MV-4-11 (cell line): Measurements from ENCODE around the gene MPV17.
A peak's percentile ranks its signal among the peaks of the same experiment; 100 is the strongest.

Experiments used
- DNase-seq: peaks from one replicate; lab custom pipeline; 2025; lab: John Stamatoyannopoulos, UW

Gene MPV17

GRCh38 chr2:27264753-27265535 lies 58.0 kb downstream of the MPV17 start:
- DNase-seq = peak; percentile 33

- no peak for DNase-seq
Observed at GRCh38 chr2:27264253-27264752, 58.6 kb downstream of the MPV17 start.

GRCh38 chr2:27263287-27264252 lies 59.3 kb downstream of the MPV17 start:
- DNase-seq = no peak

- peak; percentile 21 for DNase-seq
Observed at GRCh38 chr2:27262379-27263286, 60.3 kb downstream of the MPV17 start, which contains the start of gene SLC30A3. TSS of gene SLC30A3 (minus strand) at chr2:27263047. CDS start at chr2:27262906, 141 bp downstream.

- DNase-seq = no peak
Observed at GRCh38 chr2:27261926-27262298, 61.0 kb downstream of the MPV17 start.

GRCh38 chr2:27261241-27261925 lies 61.5 kb downstream of the MPV17 start:
- DNase-seq = no peak
